Ureter (tissue), 1 donor: Measurements from ENCODE around the gene KNCN. TPM values are rescaled to one million over a fixed set of nuclear protein-coding genes. Genes with fewer than 3 reads are reported as not detected.

Experiments
- DNase-seq: peaks from one replicate; pipeline ENCODE4 v3.0.0-alpha.2; 2020; ENCODE audit warnings: low spot score
- total RNA-seq: library from RNA; stranded (reverse); gene quantifications from one replicate; pipeline ENCODE4 v1.2.4, GENCODE V29; 2023
- donor health status: DM: yes; HTN: yes; CAD: no.

KNCN gene
- total RNA-seq, 1 donor from 2014 or later, result not detected

GRCh38 chr1:46544561-46545240 is 6.7 kb downstream of the KNCN start:
- DNase-seq, result no peak

GRCh38 chr1:46543761-46544560 is 7.5 kb downstream of the KNCN start:
- DNase-seq, result no peak

DNA sequence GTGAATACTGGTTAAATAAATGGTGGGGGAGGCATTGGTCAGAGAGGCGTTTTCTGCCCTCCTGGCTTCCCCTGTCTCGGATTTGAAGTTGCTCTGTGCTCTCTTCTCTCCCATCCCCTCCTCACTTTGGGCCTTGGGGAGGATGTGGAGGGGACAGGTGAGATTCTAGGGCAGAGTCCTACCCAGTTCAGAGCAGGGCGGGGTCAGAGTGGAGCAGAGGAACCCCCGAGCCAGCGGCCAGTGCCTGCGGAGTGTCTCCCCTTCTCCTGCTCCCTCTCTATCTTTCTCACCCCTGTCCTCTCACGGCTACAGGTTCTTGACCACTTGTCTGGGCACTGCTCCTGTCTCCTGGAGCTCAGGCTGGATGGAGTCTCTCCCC is 8.1 kb downstream of the KNCN start:
- DNase-seq, result no peak

GRCh38 chr1:46539972-46540371 is 11.5 kb downstream of the KNCN start:
- no peak for DNase-seq

DNA sequence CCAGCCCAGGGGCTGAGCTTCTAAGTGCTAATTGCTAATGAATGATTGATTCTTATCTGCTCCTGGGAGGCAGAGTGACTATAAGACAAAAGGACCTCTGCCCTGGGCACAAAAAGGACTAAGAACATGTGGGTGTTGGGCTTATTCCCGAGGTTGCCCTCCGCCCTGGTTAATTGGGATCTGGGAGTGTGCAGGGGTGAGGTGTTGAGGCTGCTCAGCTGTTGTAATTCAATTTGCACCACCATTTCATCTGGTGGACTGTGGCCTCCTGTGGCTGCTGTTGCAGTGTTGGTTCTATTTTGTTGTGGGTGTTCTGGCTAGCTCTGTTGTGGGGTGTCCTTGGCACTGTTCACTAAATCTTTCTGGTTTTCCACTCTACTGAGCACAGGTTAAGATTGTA is 13.3 kb downstream of the KNCN start:
- no peak for DNase-seq

GRCh38 chr1:46537651-46538050 is 13.8 kb downstream of the KNCN start:
- DNase-seq, result no peak

DNA sequence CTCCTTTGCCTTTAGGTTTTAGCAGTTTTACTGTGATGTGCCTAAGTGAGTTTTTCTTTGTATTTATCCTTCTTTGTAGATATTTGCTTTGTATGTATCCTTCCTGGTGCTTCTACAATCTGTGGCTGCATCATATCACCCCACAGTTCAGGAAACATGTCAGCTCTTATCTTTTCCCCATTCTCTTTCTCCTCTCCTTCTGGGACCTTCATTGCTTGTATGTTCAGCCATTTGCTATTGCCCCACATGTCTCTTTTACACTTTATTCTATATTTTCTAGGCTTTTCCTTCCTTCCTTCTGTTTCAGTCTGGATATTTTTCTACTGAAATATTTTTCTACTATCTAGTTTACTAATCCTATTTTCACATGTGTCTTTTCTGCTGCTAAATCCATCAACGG is 14.9 kb downstream of the KNCN start:
- no peak for DNase-seq

GRCh38 chr1:46535063-46535462 is 16.4 kb downstream of the KNCN start:
- DNase-seq, result no peak

DNA sequence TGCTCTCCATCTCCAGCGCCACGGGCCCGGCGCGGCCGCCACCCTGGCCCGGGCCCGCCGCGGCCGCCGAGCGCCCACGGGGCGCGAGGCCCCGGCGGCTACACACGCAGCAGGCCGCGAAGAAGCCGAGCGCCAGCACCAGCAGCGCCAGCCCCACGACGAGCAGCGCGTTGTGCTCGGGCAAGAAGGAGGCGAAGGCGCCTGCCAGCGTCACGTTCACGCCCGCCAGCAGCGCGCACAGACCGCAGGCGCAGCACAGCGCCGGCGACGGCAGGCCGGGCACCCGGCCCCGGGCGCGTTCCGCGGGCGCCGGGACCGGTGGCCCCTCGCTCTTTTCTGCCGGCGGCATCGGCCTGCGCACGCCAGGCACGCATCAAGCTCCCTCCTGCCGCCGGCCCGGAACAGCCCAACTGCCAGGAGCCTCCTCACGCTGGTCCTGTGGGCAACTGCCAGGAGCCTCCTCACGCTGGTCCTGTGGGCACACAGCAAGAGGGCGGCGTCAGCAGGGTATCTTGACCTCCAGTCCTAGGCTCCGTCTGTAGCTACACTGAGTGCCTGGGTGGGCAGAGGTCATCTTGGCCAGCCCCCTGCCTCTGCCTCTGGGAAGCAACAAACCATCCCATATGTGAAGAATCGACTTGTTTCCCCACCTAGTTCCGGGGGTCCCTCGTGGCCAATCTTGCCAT is 18.1 kb downstream of the KNCN start:
- no peak for DNase-seq

- peak; percentile 80 for DNase-seq
Observed at GRCh38 chr1:46532498-46533178, 18.8 kb downstream of the KNCN start.

DNA sequence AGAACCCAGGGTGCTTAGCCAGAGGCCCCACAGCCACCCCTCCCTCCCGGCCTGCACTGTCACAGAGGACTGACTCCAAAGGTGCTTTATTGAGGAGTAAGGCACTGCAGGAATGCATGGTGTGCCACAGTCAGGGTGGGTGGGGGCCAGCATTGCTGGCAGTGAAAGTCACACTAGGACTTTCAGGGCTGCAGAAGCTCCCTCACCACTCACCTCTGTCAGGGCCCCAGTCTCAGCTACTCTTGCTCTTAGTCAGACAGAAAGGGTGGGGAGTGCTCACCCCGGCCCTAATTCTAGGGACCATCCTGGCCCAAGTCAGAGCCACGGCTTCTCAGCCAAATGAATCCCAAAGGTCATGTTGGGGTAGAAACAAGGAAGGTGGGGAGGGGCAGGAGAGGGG is 19.4 kb downstream of the KNCN start:
- no peak for DNase-seq

GRCh38 chr1:46530791-46531409 is 20.5 kb downstream of the KNCN start:
- DNase-seq, result peak; percentile 70

DNA sequence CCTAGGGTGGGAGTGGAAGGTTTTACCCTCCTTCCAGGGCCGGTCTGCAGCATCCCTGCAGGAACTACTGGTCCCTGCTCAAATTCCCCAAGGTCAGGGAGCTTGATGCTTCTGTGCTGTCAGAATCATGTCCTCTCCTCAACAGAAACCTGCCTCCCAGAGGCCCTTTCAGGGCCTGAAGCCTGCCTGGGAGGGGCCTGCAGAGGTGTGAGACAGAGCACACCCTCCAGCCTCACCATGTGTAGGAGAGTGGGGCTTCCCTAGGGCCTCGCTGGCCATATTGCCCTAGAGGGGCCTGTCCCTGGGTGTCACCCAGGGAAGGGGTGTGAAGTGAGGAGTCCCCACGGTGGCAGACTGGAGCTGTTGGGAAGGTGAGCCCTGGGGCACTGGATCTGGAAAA is 21.1 kb downstream of the KNCN start:
- no peak for DNase-seq

GRCh38 chr1:46529031-46529630 is 22.3 kb downstream of the KNCN start:
- no peak for DNase-seq

- no peak for DNase-seq
Observed at GRCh38 chr1:46528297-46528955, 23.0 kb downstream of the KNCN start.

DNA sequence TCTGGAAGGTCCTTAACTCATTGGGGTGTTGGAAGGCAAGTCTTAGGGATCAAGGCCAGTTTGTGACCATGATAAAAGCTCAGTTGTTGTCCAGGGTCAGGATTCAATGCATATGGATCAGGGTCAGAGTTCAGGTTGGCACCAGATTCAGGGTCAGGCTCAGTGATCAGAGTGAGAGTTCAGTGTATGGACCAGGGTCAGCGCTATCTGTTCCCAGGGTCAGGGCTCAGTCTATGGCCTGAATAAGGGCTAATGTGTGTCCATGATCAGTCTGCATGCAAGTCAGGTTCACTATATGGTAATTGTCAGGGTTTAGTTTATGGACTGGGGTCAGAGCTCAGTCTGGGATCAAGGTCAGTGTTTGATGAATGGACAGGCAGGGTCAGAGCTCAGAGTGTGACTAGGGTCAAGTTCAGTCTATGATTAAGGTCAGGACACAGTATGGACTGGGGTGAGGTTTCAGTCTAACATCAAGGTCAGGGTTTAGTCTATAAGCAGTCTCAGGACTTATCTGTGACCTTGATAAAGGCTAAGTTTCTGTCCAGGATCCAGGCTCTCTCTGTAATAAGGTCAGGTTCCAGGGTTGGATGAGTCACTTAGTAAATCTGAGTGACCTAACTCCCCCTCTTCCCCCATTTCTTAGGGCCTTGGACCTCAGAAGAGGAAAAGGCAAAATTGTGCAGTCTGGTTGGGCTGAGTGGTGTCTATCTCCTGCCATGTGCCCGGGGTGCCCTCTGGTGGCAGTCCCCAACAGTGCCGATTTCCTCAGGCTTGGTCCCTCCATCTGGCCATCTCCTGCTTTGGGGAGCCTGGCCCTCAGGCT is 23.8 kb downstream of the KNCN start:
- DNase-seq, result peak; percentile 84

GRCh38 chr1:46526691-46527291 is 24.7 kb downstream of the KNCN start:
- no peak for DNase-seq

DNA sequence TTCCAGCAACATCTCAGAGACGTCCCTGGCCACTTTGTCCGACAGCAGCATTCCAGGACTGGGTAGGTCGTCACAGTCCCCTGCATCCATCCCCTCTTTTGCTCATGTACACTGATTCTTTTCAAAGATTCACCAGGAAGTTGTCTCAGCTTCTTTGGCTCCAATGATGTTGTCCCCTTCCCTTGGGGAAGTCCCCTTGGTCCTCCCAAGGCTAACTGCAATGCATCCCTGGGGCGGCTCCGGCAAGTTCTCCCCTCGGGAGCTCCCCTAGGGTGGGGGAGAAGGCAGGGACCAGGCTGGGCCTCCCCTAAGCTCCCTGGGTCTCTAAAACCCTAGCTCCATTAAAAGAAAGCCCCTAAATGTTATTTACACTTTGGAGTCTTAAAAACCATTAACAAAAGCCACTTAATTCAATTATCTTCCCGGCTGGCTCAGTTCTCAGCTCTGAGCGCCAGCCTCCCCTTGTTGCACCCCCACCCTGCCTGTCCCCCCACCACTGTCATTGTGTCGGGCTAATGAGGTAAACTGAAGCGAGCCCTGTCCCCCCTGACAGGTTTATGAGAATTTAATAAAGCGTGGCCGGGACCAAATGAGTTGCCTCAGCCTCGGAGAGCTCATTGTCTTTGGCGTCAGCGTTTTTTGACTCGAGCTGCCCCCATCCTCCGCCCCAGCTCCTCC is 25.3 kb downstream of the KNCN start:
- no peak for DNase-seq
